Frontal cortex (tissue), 1 donor: ENCODE measurements around the gene CFAP161. TPM values are rescaled to one million over a fixed set of nuclear protein-coding genes. Genes with fewer than 3 reads are reported as not detected.

Experiments used
- total RNA-seq: library from RNA; depleted of rRNA; stranded (reverse); fragments of >200 nt; gene quantifications from one replicate; pipeline ENCODE4 v1.2.3, GENCODE V29; 2014

Gene CFAP161
- total RNA-seq, 1 donor from 2014 or later: 6.9 TPM

Other genes with a start within 250 kb of the CFAP161 start
- 12.2 TPM for gene MESD, start 144.5 kb upstream of the CFAP161 start, total RNA-seq
- 6.1 TPM for gene TLNRD1, start 133.3 kb upstream of the CFAP161 start, total RNA-seq
- 0.82 TPM for gene IL16, start 62.6 kb downstream of the CFAP161 start, total RNA-seq
- gene STARD5, start 189.9 kb downstream of the CFAP161 start, total RNA-seq: 3.3 TPM
- gene TMC3, start 239.9 kb downstream of the CFAP161 start, total RNA-seq: under 0.01 TPM